SK-N-SH (cell line): ENCODE measurements around the gene ATP8A2. TPM values are rescaled to one million over a fixed set of nuclear protein-coding genes. Genes with fewer than 3 reads are reported as not detected.

Source experiments
- CTCF ChIA-PET: fragments of 300-600, 350-600 bp; formaldehyde crosslinking; extraction: SDS; loops from one replicate; lab custom pipeline; 2021; lab: Yijun Ruan, JAX
- POLR2A ChIA-PET: fragments of 350-600 bp; sonication (Branson Sonifier 250); formaldehyde crosslinking; extraction: SDS; loops from one replicate; lab custom pipeline; 2020; ENCODE audit warnings: antibody characterized with exemption, inconsistent platforms; lab: Yijun Ruan, JAX
- DNase-seq: peaks from one replicate; pipeline ENCODE4 v3.0.0; 2012
- H2AFZ ChIP-seq: fragments of 200-600 bp; sonication (generic); 2 replicates; pipeline ENCODE4 v1.8.1; 2016; ENCODE audit warnings: antibody characterized with exemption, mild to moderate bottlenecking, low read depth
- H3F3A ChIP-seq: fragments of 200-600 bp; sonication (generic); replicated peaks from 2 replicates; pipeline ENCODE3; 2016; ENCODE audit warnings: antibody characterized with exemption, mild to moderate bottlenecking; ENCODE audit not compliant: insufficient read depth
- H3K27ac ChIP-seq, 2 experiments: fragments of 200-500 bp in 1 of 2; fragments of 200-600 bp in 1 of 2; sonication (Bioruptor generic) in 1 of 2; sonication (generic), shearing (Covaris generic) in 1 of 2; 2 replicates each; pipeline versions ENCODE4 v1.5.1 to v1.6.1; 2014 to 2016; ENCODE audit warnings: low read depth in 2 of 2, inconsistent platforms in 1 of 2, low read length in 1 of 2, mild to moderate bottlenecking in 1 of 2, mixed read lengths in 1 of 2
- H3K27me3 ChIP-seq: fragments of 200-600 bp; sonication (generic), shearing (Covaris generic); 2 replicates; pipeline ENCODE4 v1.6.1; 2016; ENCODE audit warnings: mixed run types; ENCODE audit not compliant: insufficient read depth
- H3K36me3 ChIP-seq, 2 experiments: fragments of 200-500 bp in 1 of 2; fragments of 200-600 bp in 1 of 2; sonication (Bioruptor generic) in 1 of 2; sonication (generic) in 1 of 2; replicated peaks in 1 of 2; 2 replicates each; pipeline versions ENCODE3 to v1.5.1; 2014 to 2016; ENCODE audit warnings: low read length in 1 of 2, mild to moderate bottlenecking in 1 of 2; ENCODE audit not compliant: insufficient read depth in 2 of 2, control insufficient read depth in 1 of 2
- H3K4me1 ChIP-seq, 2 experiments: fragments of 200-500 bp in 1 of 2; fragments of 200-600 bp in 1 of 2; sonication (Bioruptor generic) in 1 of 2; sonication (generic), shearing (Covaris generic) in 1 of 2; 2 replicates each; pipeline versions ENCODE4 v1.5.1 to v1.6.1; 2014 to 2016; ENCODE audit warnings: low read depth in 1 of 2, low read length in 1 of 2, mixed run types in 1 of 2; ENCODE audit not compliant: insufficient read depth in 2 of 2, control insufficient read depth in 1 of 2
- H3K4me2 ChIP-seq: fragments of 200-600 bp; sonication (generic), shearing (Covaris generic); 2 replicates; pipeline ENCODE4 v1.6.1; 2017; ENCODE audit warnings: mixed run types
- H3K4me3 ChIP-seq, 2 experiments: fragments of 200-500 bp in 1 of 2; fragments of 200-600 bp in 1 of 2; sonication (Bioruptor generic) in 1 of 2; sonication (generic), shearing (Covaris generic) in 1 of 2; 2 replicates each; pipeline versions ENCODE4 v1.5.1 to v1.8.1; 2014 to 2016; ENCODE audit warnings: low read depth in 2 of 2, inconsistent platforms in 1 of 2, low read length in 1 of 2, mild to moderate bottlenecking in 1 of 2, mixed read lengths in 1 of 2, moderate library complexity in 1 of 2
- H3K79me2 ChIP-seq: fragments of 200-600 bp; sonication (generic); 2 replicates; pipeline ENCODE4 v1.8.1; 2017; ENCODE audit warnings: mild to moderate bottlenecking; ENCODE audit not compliant: insufficient read depth
- H3K9ac ChIP-seq: fragments of 200-600 bp; sonication (generic); 2 replicates; pipeline ENCODE4 v1.6.1; 2017; ENCODE audit warnings: mixed run types
- H3K9me2 ChIP-seq: fragments of 200-600 bp; sonication (generic); 2 replicates; pipeline ENCODE4 v1.6.1; 2017; ENCODE audit warnings: mixed run types
- H3K9me3 ChIP-seq: fragments of 200-600 bp; sonication (generic); 2 replicates; pipeline ENCODE4 v1.6.1; 2017; ENCODE audit warnings: mixed run types, mild to moderate bottlenecking, moderate library complexity
- H4K20me1 ChIP-seq: fragments of 200-600 bp; sonication (generic); 2 replicates; pipeline ENCODE4 v1.6.1; 2017; ENCODE audit warnings: mild to moderate bottlenecking, mixed run types; ENCODE audit not compliant: insufficient read depth
- ELF1 ChIP-seq: IDR thresholded peaks from 2 replicates; pipeline ENCODE4 v1.4.0; 2012
- EZH2phosphoT487 ChIP-seq: fragments of 200-600 bp; sonication (generic); IDR thresholded peaks from 2 replicates; pipeline ENCODE4 v1.6.1; 2017; ENCODE audit warnings: low read depth, mixed run types, mild to moderate bottlenecking, antibody characterized with exemption, moderate library complexity, borderline replicate concordance
- RXRA ChIP-seq: IDR thresholded peaks from 2 replicates; pipeline ENCODE4 v1.4.0; 2012; ENCODE audit warnings: low read depth, mild to moderate bottlenecking, borderline replicate concordance
- SMC3 ChIP-seq: IDR thresholded peaks from 2 replicates; pipeline ENCODE4 v1.6.1; 2012; ENCODE audit warnings: low read depth, low read length, improper control_type of control experiment
- TAF1 ChIP-seq: IDR thresholded peaks from 2 replicates; pipeline ENCODE4 v1.6.1; 2012; ENCODE audit warnings: low read depth, mild to moderate bottlenecking, low read length, moderate library complexity, borderline replicate concordance
- TEAD4 ChIP-seq: IDR thresholded peaks from 2 replicates; pipeline ENCODE4 v1.4.0; 2012; ENCODE audit warnings: mild to moderate bottlenecking, borderline replicate concordance; ENCODE audit not compliant: insufficient read depth
- whole genome bisulfite sequencing: methylation state at CpG from one replicate; pipeline ENCODE4 v1.1.6; 2017; ENCODE audit warnings: low lambda C conversion rate; 5-methylcytosine and 5-hydroxymethylcytosine counted together
- polyA plus RNA-seq, 3 experiments: library from polyadenylated mRNA; depleted of rRNA; stranded (reverse); fragments of >200 nt; gene quantifications; 2 replicates each; pipeline ENCODE4 v1.2.3, GENCODE V29; 2012
- TF ChIP-seq, protein P1 (sequence below): IDR thresholded peaks from 2 replicates; pipeline ENCODE4; 2012
- TF ChIP-seq, protein P2 (sequence below): IDR thresholded peaks from 2 replicates; pipeline ENCODE4 v1.4.0; 2012; ENCODE audit warnings: low read depth, borderline replicate concordance
- TF ChIP-seq, protein P3 (sequence below): fragments of 150-350 bp; IDR thresholded peaks from 2 replicates; pipeline ENCODE4 v1.6.1; 2017; ENCODE audit warnings: antibody characterized with exemption, low read length, low read depth, borderline replicate concordance

ATP8A2 gene
- polyA plus RNA-seq, 1 of the 3 experiments (the other 2 are of a cell fraction): 0.02 TPM

DNA sequence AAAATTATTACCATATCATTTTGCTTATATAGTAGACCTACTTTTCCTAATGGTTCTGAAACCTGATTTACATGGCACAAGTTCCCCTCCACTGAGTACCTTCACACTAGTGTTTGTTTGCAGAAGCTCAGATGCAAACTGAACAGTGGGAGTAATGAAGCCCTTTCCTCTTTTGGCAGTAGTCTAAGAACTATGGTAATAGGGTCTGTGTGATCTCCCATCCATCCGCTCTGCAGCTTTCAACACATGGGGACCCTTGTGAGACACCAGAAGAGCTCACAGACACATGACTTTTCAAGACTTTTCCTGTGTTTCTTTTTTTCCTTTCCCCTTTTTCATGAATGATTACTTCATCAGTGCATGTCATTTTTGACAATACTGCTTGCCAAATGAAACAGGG is 336.0 kb downstream of the ATP8A2 start:
- Histone ChIP-seq H3K36me3 (no peaks in the 10 kb centered on the region), H3K4me3 (no peak overlapping the region), H3K27me3 (no peaks in the 10 kb centered on the region), H2AFZ (no peak overlapping the region)
- CTCF ChIA-PET: interaction anchor here (0.8 kb wide), 1 partner anchor 52 kb away, joined by 3 read pairs; no protein-coding TSS in a partner anchor
- DNase-seq: no peak
- TF ChIP-seq ELF1: no peak
- TF ChIP-seq, all 33 proteins: peak for 0
- 64% methylated on average over 1 of the region's 1 CpG for WGBS
- H3K27ac ChIP-seq: no peak overlapping the region
- H3K9me2 ChIP-seq: no peaks in the 10 kb centered on the region
- H4K20me1 ChIP-seq: no peaks in the 10 kb centered on the region
- H3K9ac ChIP-seq: no peak overlapping the region
- POLR2A ChIA-PET: interaction anchor here (0.6 kb wide), 1 partner anchor 1632 kb away, joined by 4 read pairs; no protein-coding TSS in a partner anchor
- no peaks in the 10 kb centered on the region for H3K79me2 ChIP-seq
- no peak overlapping the region for H3K4me2 ChIP-seq
- H3F3A ChIP-seq: no peaks in the 10 kb centered on the region
- H3K4me1 ChIP-seq: no peaks in the 10 kb centered on the region
- H3K9me3 ChIP-seq: no peaks in the 10 kb centered on the region

DNA sequence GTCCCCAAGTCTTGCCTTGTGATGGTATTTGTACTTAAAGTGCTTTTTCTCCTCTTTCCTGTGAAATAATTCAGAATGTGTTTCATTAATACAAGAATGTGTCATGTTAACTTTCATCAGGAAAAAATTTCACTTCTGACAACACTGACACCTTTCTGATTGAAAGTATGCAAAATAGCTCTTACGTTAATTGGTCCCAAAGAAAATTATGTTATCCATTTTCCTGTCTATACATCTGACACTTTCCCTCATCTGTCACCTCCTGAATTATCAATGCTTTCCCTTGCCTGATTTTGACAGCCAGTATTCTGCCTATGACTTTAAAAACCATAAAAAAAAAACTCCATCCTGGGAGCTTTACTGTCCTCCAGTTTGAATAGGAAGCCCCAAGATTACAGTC is 336.5 kb downstream of the ATP8A2 start:
- no peaks in the 10 kb centered on the region for H3K27me3 ChIP-seq
- no peak overlapping the region for H3K27ac ChIP-seq
- H3K4me3 ChIP-seq: no peak overlapping the region
- ChIA-PET CTCF (interaction anchor here (0.8 to 1.0 kb wide), 3 partner anchors 12 to 1221 kb away, joined by 3 read pairs; no protein-coding TSS in a partner anchor), POLR2A (interaction anchor here (0.6 kb wide), 1 partner anchor 1631 kb away, joined by 4 read pairs; no protein-coding TSS in a partner anchor)
- H3K36me3 ChIP-seq: no peaks in the 10 kb centered on the region
- H3K9me2 ChIP-seq: no peaks in the 10 kb centered on the region
- H3K79me2 ChIP-seq: no peaks in the 10 kb centered on the region
- no peaks in the 10 kb centered on the region for H3F3A ChIP-seq
- no peak for DNase-seq
- H2AFZ ChIP-seq: no peak overlapping the region
- H3K9me3 ChIP-seq: no peaks in the 10 kb centered on the region
- H3K4me1 ChIP-seq: no peaks in the 10 kb centered on the region
- H3K9ac ChIP-seq: no peak overlapping the region
- H3K4me2 ChIP-seq: no peak overlapping the region
- no peaks in the 10 kb centered on the region for H4K20me1 ChIP-seq
- TF ChIP-seq EZH2phosphoT487: no peak
- TF ChIP-seq, protein P1, sequence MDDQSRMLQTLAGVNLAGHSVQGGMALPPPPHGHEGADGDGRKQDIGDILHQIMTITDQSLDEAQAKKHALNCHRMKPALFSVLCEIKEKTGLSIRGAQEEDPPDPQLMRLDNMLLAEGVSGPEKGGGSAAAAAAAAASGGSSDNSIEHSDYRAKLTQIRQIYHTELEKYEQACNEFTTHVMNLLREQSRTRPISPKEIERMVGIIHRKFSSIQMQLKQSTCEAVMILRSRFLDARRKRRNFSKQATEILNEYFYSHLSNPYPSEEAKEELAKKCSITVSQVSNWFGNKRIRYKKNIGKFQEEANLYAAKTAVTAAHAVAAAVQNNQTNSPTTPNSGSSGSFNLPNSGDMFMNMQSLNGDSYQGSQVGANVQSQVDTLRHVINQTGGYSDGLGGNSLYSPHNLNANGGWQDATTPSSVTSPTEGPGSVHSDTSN: no peak
- TF ChIP-seq, protein P2, sequence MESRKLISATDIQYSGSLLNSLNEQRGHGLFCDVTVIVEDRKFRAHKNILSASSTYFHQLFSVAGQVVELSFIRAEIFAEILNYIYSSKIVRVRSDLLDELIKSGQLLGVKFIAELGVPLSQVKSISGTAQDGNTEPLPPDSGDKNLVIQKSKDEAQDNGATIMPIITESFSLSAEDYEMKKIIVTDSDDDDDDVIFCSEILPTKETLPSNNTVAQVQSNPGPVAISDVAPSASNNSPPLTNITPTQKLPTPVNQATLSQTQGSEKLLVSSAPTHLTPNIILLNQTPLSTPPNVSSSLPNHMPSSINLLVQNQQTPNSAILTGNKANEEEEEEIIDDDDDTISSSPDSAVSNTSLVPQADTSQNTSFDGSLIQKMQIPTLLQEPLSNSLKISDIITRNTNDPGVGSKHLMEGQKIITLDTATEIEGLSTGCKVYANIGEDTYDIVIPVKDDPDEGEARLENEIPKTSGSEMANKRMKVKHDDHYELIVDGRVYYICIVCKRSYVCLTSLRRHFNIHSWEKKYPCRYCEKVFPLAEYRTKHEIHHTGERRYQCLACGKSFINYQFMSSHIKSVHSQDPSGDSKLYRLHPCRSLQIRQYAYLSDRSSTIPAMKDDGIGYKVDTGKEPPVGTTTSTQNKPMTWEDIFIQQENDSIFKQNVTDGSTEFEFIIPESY: no peak
- no peak for TF ChIP-seq ELF1
- TF ChIP-seq RXRA: no peak
- TF ChIP-seq, protein P3, sequence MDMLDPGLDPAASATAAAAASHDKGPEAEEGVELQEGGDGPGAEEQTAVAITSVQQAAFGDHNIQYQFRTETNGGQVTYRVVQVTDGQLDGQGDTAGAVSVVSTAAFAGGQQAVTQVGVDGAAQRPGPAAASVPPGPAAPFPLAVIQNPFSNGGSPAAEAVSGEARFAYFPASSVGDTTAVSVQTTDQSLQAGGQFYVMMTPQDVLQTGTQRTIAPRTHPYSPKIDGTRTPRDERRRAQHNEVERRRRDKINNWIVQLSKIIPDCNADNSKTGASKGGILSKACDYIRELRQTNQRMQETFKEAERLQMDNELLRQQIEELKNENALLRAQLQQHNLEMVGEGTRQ: no peak
- TF ChIP-seq TAF1: no peak
- no peak for TF ChIP-seq TEAD4
- no peak for TF ChIP-seq SMC3
- 26% methylated on average over 1 of the region's 1 CpG for WGBS
